ENCODE measurements around the gene S100A8. TPM values are rescaled to one million over a fixed set of nuclear protein-coding genes. Genes with fewer than 3 reads are reported as not detected.

S100A8 gene
- polyA plus RNA-seq, 1 donor (not counting 4 experiments of a cell fraction or from before 2014, with no cell fraction given) = 403 TPM

- Histone ChIP-seq H3K9me3 (ENCODE audit: control insufficient read depth, low read depth, low read length) (no peaks in the 10 kb centered on the region), H3K9me1 (ENCODE audit: control insufficient read depth, extremely low read depth, insufficient read depth, low read length) (no peaks in the 10 kb centered on the region), H3K36me3 (ENCODE audit: control insufficient read depth in 2 of 2, extremely low read depth in 1 of 2, insufficient read depth in 2 of 2, low read length in 2 of 2) (no peaks in the 10 kb centered on the region), H4K20me1 (ENCODE audit: control insufficient read depth, extremely low read depth, insufficient read depth, low read length) (no peaks in the 10 kb centered on the region), H3K27ac (ENCODE audit: control insufficient read depth, insufficient read depth, low read length) (no peak overlapping the region), H3K27me3 (ENCODE audit: control insufficient read depth, extremely low read depth, insufficient read depth, low read length) (peaks cover 3% of the 10 kb centered on the region), H3K9ac (ENCODE audit: control insufficient read depth, extremely low read depth, insufficient read depth, low read length) (no peak overlapping the region), H2AFZ (ENCODE audit: control insufficient read depth, low read length) (no peak overlapping the region), H3K4me3 (ENCODE audit: control insufficient read depth in 2 of 3, extremely low read depth in 1 of 3, insufficient read depth in 2 of 3, low read depth in 1 of 3, low read length in 3 of 3) (no peak overlapping the region), H3K4me1 (ENCODE audit: control insufficient read depth, extremely low read depth, insufficient read depth, low read length) (peaks cover 18% of the 10 kb centered on the region), H3K79me2 (ENCODE audit: control insufficient read depth, insufficient read depth, low read length) (no peaks in the 10 kb centered on the region), H3K4me2 (ENCODE audit: control insufficient read depth, extremely low read depth, insufficient read depth, low read depth, low read length) (no peak overlapping the region)
- peak; percentile 82 to 89 (median 87) for TF ChIP-seq CTCF (optimal IDR thresholded peaks at IDR 0.05 in 1 of 3, IDR thresholded peaks at IDR 0.05 in 1 of 3, conservative IDR thresholded peaks at IDR 0.05 in 1 of 3; ENCODE audit: extremely low read depth in 1 of 3, insufficient read depth in 2 of 3, low read length in 3 of 3)
- no peak for TF ChIP-seq EZH2 (IDR thresholded peaks at IDR 0.05; ENCODE audit: low read length)
- dilution Hi-C loops (cut with MboI; ENCODE audit: extremely low pct_ligation_motif_present, low sequenced_read_pairs) = loop anchor here (10.0 kb wide), 2 partner anchors 52 to 152 kb away; no protein-coding TSS in a partner anchor
- peak; percentile 74 for FAIRE-seq
- DNase-seq (ENCODE audit: low read depth, low spot score) = no peak
These were observed 38.4 kb downstream of the S100A8 start for GRCh38 chr1:153352523-153352922.

GRCh38 chr1:153350321-153350957 lies 40.4 kb downstream of the S100A8 start:
- no peak for FAIRE-seq
- peaks cover 9% of the 10 kb centered on the region for H3K4me1 ChIP-seq (ENCODE audit: control insufficient read depth, extremely low read depth, insufficient read depth, low read length)
- H3K36me3 ChIP-seq (ENCODE audit: control insufficient read depth in 2 of 2, extremely low read depth in 1 of 2, insufficient read depth in 2 of 2, low read length in 2 of 2) = no peaks in the 10 kb centered on the region
- no peak for DNase-seq (ENCODE audit: low read depth, low spot score)
- dilution Hi-C loops (cut with MboI; ENCODE audit: extremely low pct_ligation_motif_present, low sequenced_read_pairs) = loop anchor here (10.0 kb wide), 2 partner anchors 54 to 154 kb away; no protein-coding TSS in a partner anchor
- H3K4me3 ChIP-seq (ENCODE audit: control insufficient read depth in 2 of 3, extremely low read depth in 1 of 3, insufficient read depth in 2 of 3, low read depth in 1 of 3, low read length in 3 of 3) = no peak overlapping the region
- TF ChIP-seq CTCF (optimal IDR thresholded peaks at IDR 0.05 in 1 of 3, IDR thresholded peaks at IDR 0.05 in 1 of 3, conservative IDR thresholded peaks at IDR 0.05 in 1 of 3; ENCODE audit: extremely low read depth in 1 of 3, insufficient read depth in 2 of 3, low read length in 3 of 3) = no peak
- no peak for TF ChIP-seq EZH2 (IDR thresholded peaks at IDR 0.05; ENCODE audit: low read length)
- H3K4me2 ChIP-seq (ENCODE audit: control insufficient read depth, extremely low read depth, insufficient read depth, low read depth, low read length) = no peak overlapping the region
- no peak overlapping the region for H3K27ac ChIP-seq (ENCODE audit: control insufficient read depth, insufficient read depth, low read length)
- no peaks in the 10 kb centered on the region for H3K9me1 ChIP-seq (ENCODE audit: control insufficient read depth, extremely low read depth, insufficient read depth, low read length)
- no peaks in the 10 kb centered on the region for H4K20me1 ChIP-seq (ENCODE audit: control insufficient read depth, extremely low read depth, insufficient read depth, low read length)
- H3K27me3 ChIP-seq (ENCODE audit: control insufficient read depth, extremely low read depth, insufficient read depth, low read length) = peaks cover 3% of the 10 kb centered on the region
- no peaks in the 10 kb centered on the region for H3K9me3 ChIP-seq (ENCODE audit: control insufficient read depth, low read depth, low read length)
- H3K9ac ChIP-seq (ENCODE audit: control insufficient read depth, extremely low read depth, insufficient read depth, low read length) = no peak overlapping the region
- H2AFZ ChIP-seq (ENCODE audit: control insufficient read depth, low read length) = no peak overlapping the region
- H3K79me2 ChIP-seq (ENCODE audit: control insufficient read depth, insufficient read depth, low read length) = no peaks in the 10 kb centered on the region

Data from keratinocyte (primary cell).